Upper lobe of left lung (tissue), 4 donors: ENCODE measurements around the gene CSNK1G2.

Experiments
- CTCF ChIP-seq, 6 experiments: fragments of 450-650 bp in 4 of 6; fragments of 200-600 bp in 2 of 6; sonication (generic) in 2 of 6; IDR thresholded peaks; one replicate each; pipeline ENCODE4 v1.5.1; 2016 to 2019; ENCODE audit warnings: antibody characterized with exemption in 6 of 6
- EP300 ChIP-seq, 4 donors: sonication (generic); formaldehyde crosslinking; IDR thresholded peaks; one replicate each; pipeline ENCODE4 v1.5.1; 2017; ENCODE audit warnings: antibody characterized with exemption in 4 of 4, control low read depth in 2 of 4
- POLR2AphosphoS5 ChIP-seq, 2 donors: sonication (generic); formaldehyde crosslinking; IDR thresholded peaks; one replicate each; pipeline ENCODE4 v1.5.1; 2017; ENCODE audit warnings: antibody characterized with exemption in 2 of 2

GRCh38 chr19:2015608-2015950 lies 74.6 kb downstream of the CSNK1G2 start, which contains the start of gene BTBD2:
- TF ChIP-seq POLR2AphosphoS5 (IDR thresholded peaks at IDR 0.05) (no peak), EP300 (IDR thresholded peaks at IDR 0.05) (no peak), CTCF (IDR thresholded peaks at IDR 0.05) (no peak)
